ENCODE data around the gene SFXN5. TPM values are rescaled to one million over a fixed set of nuclear protein-coding genes. Genes with fewer than 3 reads are reported as not detected.

Gene SFXN5
- total and polyA plus RNA-seq, 2 donors (not counting 3 experiments of a cell fraction or from before 2014, with no cell fraction given): 18.7 to 28.6 TPM

DNA sequence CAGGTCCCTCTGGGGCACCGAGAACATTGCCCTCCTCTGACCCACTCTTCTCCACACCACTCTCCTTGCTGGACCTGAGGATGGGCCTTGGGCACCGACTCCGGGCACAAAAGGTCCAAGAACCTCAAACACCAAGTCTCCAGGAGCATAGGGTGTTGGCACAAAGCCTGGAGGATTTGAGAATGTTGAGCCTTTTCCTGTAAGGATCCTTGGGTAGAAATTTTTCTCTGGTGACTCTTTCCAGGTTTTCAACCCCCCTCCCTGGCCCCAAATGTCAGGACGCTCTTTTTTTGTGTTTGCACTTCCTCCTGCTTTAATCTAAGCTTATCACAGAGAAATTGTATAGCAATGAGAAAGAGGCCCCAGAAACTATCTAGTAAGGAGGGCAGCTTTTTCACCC lies 175.1 kb downstream of the SFXN5 start:
- Histone ChIP-seq H2AFZ (ENCODE audit: low read depth, low read length) (no peak overlapping the region), H3K9me3 (replicated peaks; ENCODE audit: control insufficient read depth, insufficient read depth, low read length) (no peaks in the 10 kb centered on the region), H3K4me2 (ENCODE audit: insufficient read depth, low read length) (no peak overlapping the region), H3K79me2 (ENCODE audit: control insufficient read depth, insufficient read depth, low read length) (no peaks in the 10 kb centered on the region), H3K4me1 (ENCODE audit: control insufficient read depth, extremely low read depth, insufficient read depth, low read length) (peaks cover 14% of the 10 kb centered on the region), H3K9ac (replicated peaks; ENCODE audit: extremely low read depth, insufficient read depth, low read length) (no peak overlapping the region), H3K27me3 (ENCODE audit: control insufficient read depth in 2 of 2, insufficient read depth in 2 of 2, low read length in 2 of 2) (peaks cover 5 to 9% of the 10 kb centered on the region in 2 experiments), H3K4me3 (replicated peaks in 1 of 3; ENCODE audit: insufficient read depth in 1 of 3, low read depth in 1 of 3, low read length in 3 of 3) (no peak overlapping the region), H3K9me1 (replicated peaks; ENCODE audit: control insufficient read depth, extremely low read depth, insufficient read depth, low read length) (no peaks in the 10 kb centered on the region), H3K36me3 (ENCODE audit: control insufficient read depth in 2 of 2, extremely low read depth in 1 of 2, insufficient read depth in 2 of 2, low read length in 2 of 2) (peaks cover 0 to 7% of the 10 kb centered on the region in 2 experiments), H4K20me1 (replicated peaks; ENCODE audit: control insufficient read depth, extremely low read depth, insufficient read depth, low read length) (no peaks in the 10 kb centered on the region), H3K27ac (ENCODE audit: insufficient read depth, low read depth, low read length) (no peak overlapping the region)
- ChIA-PET POLR2A (no interaction called here), CTCF (interaction anchor here (1.4 to 10.7 kb wide), 5 partner anchors 16 to 316 kb away, joined by 4 to 261 read pairs (median 178); partner anchors contain the start of gene SMYD5)
- dilution Hi-C loops (cut with MboI; ENCODE audit: extremely low pct_ligation_motif_present, low sequenced_read_pairs): no loop called here
- no TSS peak for BruUV-seq (replicated peaks)
- DNase-seq (ENCODE audit: low read depth, low spot score) (no peak), FAIRE-seq (no peak)
- TF ChIP-seq EZH2 (IDR thresholded peaks at IDR 0.05; ENCODE audit: borderline replicate concordance, low read depth, low read length, severe bottlenecking): no peak
- TF ChIP-seq POLR2A (IDR thresholded peaks at IDR 0.05; ENCODE audit: low read depth, low read length): no peak
- TF ChIP-seq GATA2 (IDR thresholded peaks at IDR 0.05; ENCODE audit: insufficient read depth, insufficient read length, low read depth, low read length): no peak
- intact Hi-C loops (cut with micrococcal nuclease): no loop called here

- Histone ChIP-seq H3K79me2 (ENCODE audit: control insufficient read depth, insufficient read depth, low read length) (no peaks in the 10 kb centered on the region), H2AFZ (ENCODE audit: low read depth, low read length) (peak overlapping the region; percentile 55)
- intact Hi-C loops (cut with micrococcal nuclease): no loop called here
Observed at GRCh38 chr2:72895759-72896281, 175.7 kb downstream of the SFXN5 start.

More at GRCh38 chr2:72895759-72896281, 175.7 kb downstream of the SFXN5 start:
- no TSS peak for BruUV-seq (replicated peaks)
- H3K9me3 ChIP-seq (replicated peaks; ENCODE audit: control insufficient read depth, insufficient read depth, low read length): no peaks in the 10 kb centered on the region
- ChIA-PET POLR2A (no interaction called here), CTCF (interaction anchor here (1.2 to 10.7 kb wide), 8 partner anchors 9 to 317 kb away, joined by 3 to 261 read pairs (median 56); partner anchors contain the start of genes SMYD5 and SPR)
- H3K27me3 ChIP-seq (ENCODE audit: control insufficient read depth in 2 of 2, insufficient read depth in 2 of 2, low read length in 2 of 2): peaks cover 4% of the 10 kb centered on the region in 2 experiments
- no peaks in the 10 kb centered on the region for H3K9me1 ChIP-seq (replicated peaks; ENCODE audit: control insufficient read depth, extremely low read depth, insufficient read depth, low read length)
- no peak overlapping the region for H3K9ac ChIP-seq (replicated peaks; ENCODE audit: extremely low read depth, insufficient read depth, low read length)
- peak; percentile 20 for DNase-seq (ENCODE audit: low read depth, low spot score)
- FAIRE-seq: peak; percentile 4
- no peak overlapping the region for H3K27ac ChIP-seq (ENCODE audit: insufficient read depth, low read depth, low read length)
- H4K20me1 ChIP-seq (replicated peaks; ENCODE audit: control insufficient read depth, extremely low read depth, insufficient read depth, low read length): no peaks in the 10 kb centered on the region
- peaks cover 14% of the 10 kb centered on the region for H3K4me1 ChIP-seq (ENCODE audit: control insufficient read depth, extremely low read depth, insufficient read depth, low read length)
- peaks cover 0 to 9% of the 10 kb centered on the region in 2 experiments for H3K36me3 ChIP-seq (ENCODE audit: control insufficient read depth in 2 of 2, extremely low read depth in 1 of 2, insufficient read depth in 2 of 2, low read length in 2 of 2)
- dilution Hi-C loops (cut with MboI; ENCODE audit: extremely low pct_ligation_motif_present, low sequenced_read_pairs): no loop called here
- H3K4me3 ChIP-seq (replicated peaks in 1 of 3; ENCODE audit: insufficient read depth in 1 of 3, low read depth in 1 of 3, low read length in 3 of 3): no peak overlapping the region
- TF ChIP-seq MYC (IDR thresholded peaks at IDR 0.05; ENCODE audit: low read depth, low read length): no peak
- peak overlapping the region; percentile 2 for H3K4me2 ChIP-seq (ENCODE audit: insufficient read depth, low read length)
